GM18519 (cell line): Measurements from ENCODE around the gene SNAPC5.
"Not testable (repeated sequence)": the region's sequence is repeated elsewhere in the genome, so short reads cannot be mapped to it uniquely, and the experiment has no call there.

Experiments
- ATAC-seq: cut with Tn5 transposase; IDR thresholded peaks from one replicate; pipeline ENCODE4 v1.9.1; 2021; ENCODE audit warnings: mild to moderate bottlenecking, moderate library complexity; ENCODE audit not compliant: unreplicated experiment, low FRiP score

Gene SNAPC5

DNA sequence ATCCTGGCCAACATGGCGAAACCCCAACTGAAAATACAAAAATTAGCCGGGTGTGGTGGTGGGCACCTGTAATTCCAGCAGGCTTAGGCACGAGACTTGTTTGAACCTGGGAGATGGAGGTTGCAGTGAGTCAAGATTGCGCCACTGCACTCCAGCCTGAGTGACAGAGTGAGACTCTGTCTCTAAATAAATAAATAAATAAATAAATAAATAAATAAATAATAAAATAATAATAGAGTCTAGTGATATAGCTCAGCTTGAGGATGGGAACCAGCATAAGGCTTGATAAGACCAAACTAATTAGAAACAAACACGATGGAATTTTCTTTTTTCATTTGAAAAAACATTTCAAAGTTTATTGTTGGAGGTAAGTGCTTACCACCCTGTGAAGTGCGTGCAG, 36.3 kb downstream of the SNAPC5 start:
- not testable (repeated sequence) for ATAC-seq

DNA sequence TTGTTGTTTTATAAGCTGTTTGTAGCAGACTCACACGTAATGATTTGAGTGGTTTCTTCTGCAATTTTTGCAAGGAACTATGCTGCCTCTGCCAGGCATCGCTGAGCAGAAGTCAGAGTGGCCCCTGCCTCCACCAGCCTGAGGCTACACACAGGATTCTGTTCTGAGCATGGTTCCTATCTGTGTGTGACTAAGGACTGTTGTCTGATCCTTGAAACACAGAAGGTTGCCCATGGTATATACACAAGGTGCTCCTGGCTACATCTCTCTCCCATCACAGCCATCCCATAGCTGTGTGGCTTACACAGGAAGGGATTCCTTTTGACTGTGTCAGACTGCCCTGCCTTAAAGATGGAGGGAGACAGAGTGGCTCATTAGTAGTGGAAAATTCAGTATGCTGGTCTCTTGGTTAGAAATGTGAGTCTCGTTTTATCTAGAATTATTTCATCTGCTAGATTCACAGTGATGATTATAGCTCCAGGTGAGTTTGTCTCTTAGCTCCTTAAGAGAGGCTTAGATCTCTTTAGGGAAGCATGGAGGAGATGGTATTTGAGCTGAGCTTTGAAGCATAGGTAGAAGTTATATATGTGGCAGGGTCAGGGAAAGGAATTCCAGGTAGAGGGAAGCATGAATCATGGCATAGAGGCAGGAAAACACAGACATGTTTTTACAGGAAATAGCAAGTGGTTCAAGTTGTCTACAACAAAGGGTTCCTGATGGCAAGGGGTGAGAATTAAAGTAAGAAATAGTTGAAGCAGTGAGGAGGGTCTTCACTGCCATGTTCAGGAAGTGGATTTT, 37.5 kb downstream of the SNAPC5 start:
- ATAC-seq = no peak

DNA sequence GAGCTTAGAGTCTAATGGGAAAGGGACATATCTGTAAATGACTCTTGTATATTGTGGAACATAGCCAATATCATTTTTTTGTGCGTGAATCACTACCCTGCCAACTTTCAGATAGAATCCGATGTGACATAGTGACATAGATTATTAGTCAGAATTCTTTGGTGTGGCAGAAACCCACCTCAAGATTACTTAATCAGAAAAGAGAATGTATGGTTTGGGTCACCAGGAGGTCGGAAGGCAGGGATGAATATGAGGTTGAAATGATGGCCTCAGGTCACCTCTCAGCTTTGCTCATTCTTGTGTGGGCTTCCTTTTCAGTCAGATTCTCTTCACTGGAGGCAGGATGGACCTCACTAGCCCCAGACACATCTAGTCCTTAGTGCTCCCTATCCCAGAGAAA, 41.4 kb downstream of the SNAPC5 start:
- no peak for ATAC-seq

DNA sequence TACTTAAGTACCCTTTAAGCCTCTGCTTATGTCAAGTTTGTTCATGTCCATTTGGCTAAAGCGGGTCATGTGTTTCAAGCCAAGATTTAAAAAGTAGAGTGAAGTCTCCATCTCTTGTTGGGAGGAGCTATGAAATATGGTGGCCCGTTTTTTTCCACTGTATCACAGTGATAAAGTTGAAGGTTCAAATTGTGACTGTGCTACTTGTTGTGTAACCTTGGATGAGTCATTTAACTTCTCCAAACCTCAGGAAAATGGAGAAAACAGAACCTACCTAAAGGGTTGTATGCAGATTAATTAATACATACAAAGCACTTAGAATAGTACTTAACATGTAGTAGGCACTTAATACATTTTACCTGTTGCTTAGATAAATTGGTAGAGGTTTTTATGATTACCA, 43.4 kb downstream of the SNAPC5 start:
- ATAC-seq = no peak

GRCh38 chr15:66452971-66453580, 44.5 kb downstream of the SNAPC5 start:
- no peak for ATAC-seq

- no peak for ATAC-seq
These were observed 45.1 kb downstream of the SNAPC5 start for GRCh38 chr15:66452420-66452819.
